Measurements from ENCODE around the gene YBX3.

Gene YBX3

GRCh38 chr12:10725003-10725402, 1.9 kb upstream of the YBX3 start:
- FAIRE-seq (no peak), DNase-seq (ENCODE audit: insufficient read length, low spot score) (no peak)
- TF ChIP-seq CTCF (IDR thresholded peaks at IDR 0.05; ENCODE audit: insufficient read depth, missing control alignments), result no peak

GRCh38 chr12:10722502-10722904, 620 bp downstream of the YBX3 start:
- no peak for FAIRE-seq
- TF ChIP-seq CTCF (IDR thresholded peaks at IDR 0.05; ENCODE audit: insufficient read depth, missing control alignments), result no peak
- DNase-seq (ENCODE audit: insufficient read length, low spot score), result no peak

GRCh38 chr12:10721651-10722501, 1.2 kb downstream of the YBX3 start:
- no peak for FAIRE-seq
- TF ChIP-seq CTCF (IDR thresholded peaks at IDR 0.05; ENCODE audit: insufficient read depth, missing control alignments), result no peak
- no peak for DNase-seq (ENCODE audit: insufficient read length, low spot score)

GRCh38 chr12:10720974-10721650, 2.0 kb downstream of the YBX3 start:
- FAIRE-seq (no peak), DNase-seq (ENCODE audit: insufficient read length, low spot score) (no peak)
- TF ChIP-seq CTCF (IDR thresholded peaks at IDR 0.05; ENCODE audit: insufficient read depth, missing control alignments), result no peak

GRCh38 chr12:10719482-10719881, 3.6 kb downstream of the YBX3 start:
- TF ChIP-seq CTCF (IDR thresholded peaks at IDR 0.05; ENCODE audit: insufficient read depth, missing control alignments), result no peak
- FAIRE-seq (no peak), DNase-seq (ENCODE audit: insufficient read length, low spot score) (no peak)

- FAIRE-seq (no peak), DNase-seq (ENCODE audit: insufficient read length, low spot score) (no peak)
- no peak for TF ChIP-seq CTCF (IDR thresholded peaks at IDR 0.05; ENCODE audit: insufficient read depth, missing control alignments)
These were observed 4.8 kb downstream of the YBX3 start for GRCh38 chr12:10718279-10718821.
